ENCODE data around the gene VTI1A.

The VTI1A gene

DNA sequence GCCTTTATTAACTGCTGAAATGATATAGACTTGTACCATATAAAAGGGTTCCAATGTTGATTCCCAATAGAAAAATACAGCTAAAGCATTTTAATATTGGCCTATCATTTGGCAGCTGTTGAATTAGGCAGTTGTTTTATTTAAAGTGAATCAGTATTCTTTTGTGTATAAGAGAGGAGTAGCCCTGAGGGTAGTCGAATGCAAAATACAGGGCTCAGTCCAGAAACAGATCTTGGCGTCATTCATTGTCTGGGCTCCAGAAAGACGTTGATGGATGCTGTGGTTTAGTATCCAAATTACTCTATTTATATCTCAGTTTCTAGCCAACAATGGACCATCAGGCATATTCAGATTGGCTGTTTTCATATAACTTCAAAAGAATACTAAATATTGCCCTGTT is 193.6 kb downstream of the VTI1A start (continued):
- TF ChIP-seq, protein P1, sequence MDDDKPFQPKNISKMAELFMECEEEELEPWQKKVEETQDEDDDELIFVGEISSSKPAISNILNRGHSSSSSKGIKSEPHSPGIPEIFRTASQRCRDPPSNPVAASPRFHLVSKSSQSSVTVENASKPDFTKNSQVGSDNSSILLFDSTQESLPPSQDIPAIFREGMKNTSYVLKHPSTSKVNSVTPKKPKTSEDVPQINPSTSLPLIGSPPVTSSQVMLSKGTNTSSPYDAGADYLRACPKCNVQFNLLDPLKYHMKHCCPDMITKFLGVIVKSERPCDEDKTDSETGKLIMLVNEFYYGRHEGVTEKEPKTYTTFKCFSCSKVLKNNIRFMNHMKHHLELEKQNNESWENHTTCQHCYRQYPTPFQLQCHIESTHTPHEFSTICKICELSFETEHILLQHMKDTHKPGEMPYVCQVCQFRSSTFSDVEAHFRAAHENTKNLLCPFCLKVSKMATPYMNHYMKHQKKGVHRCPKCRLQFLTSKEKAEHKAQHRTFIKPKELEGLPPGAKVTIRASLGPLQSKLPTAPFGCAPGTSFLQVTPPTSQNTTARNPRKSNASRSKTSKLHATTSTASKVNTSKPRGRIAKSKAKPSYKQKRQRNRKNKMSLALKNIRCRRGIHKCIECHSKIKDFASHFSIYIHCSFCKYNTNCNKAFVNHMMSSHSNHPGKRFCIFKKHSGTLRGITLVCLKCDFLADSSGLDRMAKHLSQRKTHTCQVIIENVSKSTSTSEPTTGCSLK (tag by site-specific recombination; IDR thresholded peaks at IDR 0.05), result no peak
- TF ChIP-seq, protein P2, sequence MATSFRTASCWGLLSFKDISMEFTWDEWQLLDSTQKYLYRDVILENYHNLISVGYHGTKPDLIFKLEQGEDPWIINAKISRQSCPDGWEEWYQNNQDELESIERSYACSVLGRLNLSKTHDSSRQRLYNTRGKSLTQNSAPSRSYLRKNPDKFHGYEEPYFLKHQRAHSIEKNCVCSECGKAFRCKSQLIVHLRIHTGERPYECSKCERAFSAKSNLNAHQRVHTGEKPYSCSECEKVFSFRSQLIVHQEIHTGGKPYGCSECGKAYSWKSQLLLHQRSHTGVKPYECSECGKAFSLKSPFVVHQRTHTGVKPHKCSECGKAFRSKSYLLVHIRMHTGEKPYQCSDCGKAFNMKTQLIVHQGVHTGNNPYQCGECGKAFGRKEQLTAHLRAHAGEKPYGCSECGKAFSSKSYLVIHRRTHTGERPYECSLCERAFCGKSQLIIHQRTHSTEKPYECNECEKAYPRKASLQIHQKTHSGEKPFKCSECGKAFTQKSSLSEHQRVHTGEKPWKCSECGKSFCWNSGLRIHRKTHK (tag by site-specific recombination; IDR thresholded peaks at IDR 0.05), result no peak
- TF ChIP-seq, protein P3, sequence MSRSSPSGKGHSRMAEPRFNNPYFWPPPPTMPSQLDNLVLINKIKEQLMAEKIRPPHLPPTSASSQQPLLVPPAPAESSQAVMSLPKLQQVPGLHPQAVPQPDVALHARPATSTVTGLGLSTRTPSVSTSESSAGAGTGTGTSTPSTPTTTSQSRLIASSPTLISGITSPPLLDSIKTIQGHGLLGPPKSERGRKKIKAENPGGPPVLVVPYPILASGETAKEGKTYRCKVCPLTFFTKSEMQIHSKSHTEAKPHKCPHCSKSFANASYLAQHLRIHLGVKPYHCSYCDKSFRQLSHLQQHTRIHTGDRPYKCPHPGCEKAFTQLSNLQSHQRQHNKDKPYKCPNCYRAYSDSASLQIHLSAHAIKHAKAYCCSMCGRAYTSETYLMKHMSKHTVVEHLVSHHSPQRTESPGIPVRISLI (tag by site-specific recombination; IDR thresholded peaks at IDR 0.05), result no peak
- TF ChIP-seq ZNF792 (tag by site-specific recombination; IDR thresholded peaks at IDR 0.05), result no peak

DNA sequence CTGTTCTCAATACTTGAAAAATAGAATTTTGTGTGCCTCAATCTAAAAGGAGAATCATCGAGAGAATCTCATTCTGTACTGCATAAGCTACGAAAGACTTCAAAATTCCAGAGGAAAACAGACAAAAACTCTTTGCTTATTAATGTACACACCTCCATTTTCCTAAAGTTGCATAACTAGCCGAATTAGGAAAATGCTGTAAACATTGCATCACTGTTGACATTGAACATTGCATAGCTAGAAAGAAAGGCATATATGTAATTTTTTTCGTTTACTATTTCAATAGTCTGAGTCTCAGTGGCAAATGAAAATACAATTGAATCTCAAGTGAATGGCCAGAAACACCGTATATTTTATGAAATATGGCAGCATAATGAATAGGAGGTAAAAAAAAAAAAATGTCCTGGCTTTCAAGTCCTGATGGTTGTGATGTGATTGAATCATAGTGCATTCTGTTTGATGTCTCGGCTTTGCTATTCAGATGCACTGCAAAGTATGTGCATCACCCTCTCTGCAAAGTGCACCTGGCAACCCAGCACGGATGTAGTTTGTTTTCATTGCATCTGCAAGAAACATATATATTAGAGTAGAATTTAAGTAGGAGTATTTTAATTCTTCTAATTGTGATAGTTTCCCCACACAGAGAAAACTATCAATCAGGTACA is 196.7 kb downstream of the VTI1A start:
- CTCF ChIA-PET, result no interaction called here
- no peak overlapping the region for H3K4me3 ChIP-seq (ENCODE audit: low read depth, low read length)
- H3K36me3 ChIP-seq (ENCODE audit: control insufficient read depth in 2 of 2, insufficient read depth in 1 of 2, low read length in 2 of 2), result no peaks in the 10 kb centered on the region
- H3K4me1 ChIP-seq (ENCODE audit: control insufficient read depth, insufficient read depth, low read length), result no peaks in the 10 kb centered on the region
- H3K27ac ChIP-seq (ENCODE audit: extremely low read depth, low read depth, low read length), result no peak overlapping the region
- POLR2A ChIA-PET, result interaction anchor here (0.7 kb wide), 1 partner anchor 271 kb away, joined by 3 read pairs; no protein-coding TSS in a partner anchor
- no peaks in the 10 kb centered on the region for H3K9me3 ChIP-seq (ENCODE audit: control insufficient read depth, insufficient read depth, low read depth, low read length)
- TF ChIP-seq ZNF658 (tag by site-specific recombination; IDR thresholded peaks at IDR 0.05), result no peak
- TF ChIP-seq ZNF121 (tag by site-specific recombination; IDR thresholded peaks at IDR 0.05), result no peak
- TF ChIP-seq ZBTB20 (tag by site-specific recombination; IDR thresholded peaks at IDR 0.05), result no peak

DNA sequence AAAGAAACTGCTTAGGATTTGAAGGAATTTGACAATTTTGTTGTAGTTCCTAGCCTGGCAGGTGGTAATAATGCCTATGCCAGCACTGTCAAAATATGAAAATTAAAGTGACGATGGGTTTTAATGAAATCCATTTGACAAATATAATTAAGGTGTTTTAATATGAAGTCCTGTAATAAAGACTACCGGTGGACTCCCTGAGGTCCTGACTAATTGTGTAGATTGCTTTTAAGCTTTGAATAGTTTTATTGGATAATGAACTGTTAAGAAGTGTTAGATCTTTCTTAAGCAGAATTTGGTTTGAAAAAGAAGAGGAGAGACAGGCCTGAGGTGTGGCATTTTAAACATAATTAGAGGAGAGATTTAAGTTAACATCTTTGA is 197.2 kb downstream of the VTI1A start:
- H3K9me3 ChIP-seq (ENCODE audit: control insufficient read depth, insufficient read depth, low read depth, low read length), result no peaks in the 10 kb centered on the region
- TF ChIP-seq REPIN1 (tag by site-specific recombination; IDR thresholded peaks at IDR 0.05; ENCODE audit: low read depth), result no peak
- TF ChIP-seq ZNF501 (tag by site-specific recombination; IDR thresholded peaks at IDR 0.05), result no peak
- TF ChIP-seq ZNF510 (tag by site-specific recombination; IDR thresholded peaks at IDR 0.05; ENCODE audit: insufficient replicate concordance), result no peak
- TF ChIP-seq, protein P4, sequence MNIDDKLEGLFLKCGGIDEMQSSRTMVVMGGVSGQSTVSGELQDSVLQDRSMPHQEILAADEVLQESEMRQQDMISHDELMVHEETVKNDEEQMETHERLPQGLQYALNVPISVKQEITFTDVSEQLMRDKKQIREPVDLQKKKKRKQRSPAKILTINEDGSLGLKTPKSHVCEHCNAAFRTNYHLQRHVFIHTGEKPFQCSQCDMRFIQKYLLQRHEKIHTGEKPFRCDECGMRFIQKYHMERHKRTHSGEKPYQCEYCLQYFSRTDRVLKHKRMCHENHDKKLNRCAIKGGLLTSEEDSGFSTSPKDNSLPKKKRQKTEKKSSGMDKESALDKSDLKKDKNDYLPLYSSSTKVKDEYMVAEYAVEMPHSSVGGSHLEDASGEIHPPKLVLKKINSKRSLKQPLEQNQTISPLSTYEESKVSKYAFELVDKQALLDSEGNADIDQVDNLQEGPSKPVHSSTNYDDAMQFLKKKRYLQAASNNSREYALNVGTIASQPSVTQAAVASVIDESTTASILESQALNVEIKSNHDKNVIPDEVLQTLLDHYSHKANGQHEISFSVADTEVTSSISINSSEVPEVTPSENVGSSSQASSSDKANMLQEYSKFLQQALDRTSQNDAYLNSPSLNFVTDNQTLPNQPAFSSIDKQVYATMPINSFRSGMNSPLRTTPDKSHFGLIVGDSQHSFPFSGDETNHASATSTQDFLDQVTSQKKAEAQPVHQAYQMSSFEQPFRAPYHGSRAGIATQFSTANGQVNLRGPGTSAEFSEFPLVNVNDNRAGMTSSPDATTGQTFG (tag by site-specific recombination; IDR thresholded peaks at IDR 0.05; ENCODE audit: borderline replicate concordance), result no peak
- TF ChIP-seq, protein P5, sequence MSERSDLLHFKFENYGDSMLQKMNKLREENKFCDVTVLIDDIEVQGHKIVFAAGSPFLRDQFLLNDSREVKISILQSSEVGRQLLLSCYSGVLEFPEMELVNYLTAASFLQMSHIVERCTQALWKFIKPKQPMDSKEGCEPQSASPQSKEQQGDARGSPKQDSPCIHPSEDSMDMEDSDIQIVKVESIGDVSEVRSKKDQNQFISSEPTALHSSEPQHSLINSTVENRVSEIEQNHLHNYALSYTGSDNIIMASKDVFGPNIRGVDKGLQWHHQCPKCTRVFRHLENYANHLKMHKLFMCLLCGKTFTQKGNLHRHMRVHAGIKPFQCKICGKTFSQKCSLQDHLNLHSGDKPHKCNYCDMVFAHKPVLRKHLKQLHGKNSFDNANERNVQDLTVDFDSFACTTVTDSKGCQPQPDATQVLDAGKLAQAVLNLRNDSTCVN (tag by site-specific recombination; optimal IDR thresholded peaks at IDR 0.05), result no peak
- TF ChIP-seq, protein P6, sequence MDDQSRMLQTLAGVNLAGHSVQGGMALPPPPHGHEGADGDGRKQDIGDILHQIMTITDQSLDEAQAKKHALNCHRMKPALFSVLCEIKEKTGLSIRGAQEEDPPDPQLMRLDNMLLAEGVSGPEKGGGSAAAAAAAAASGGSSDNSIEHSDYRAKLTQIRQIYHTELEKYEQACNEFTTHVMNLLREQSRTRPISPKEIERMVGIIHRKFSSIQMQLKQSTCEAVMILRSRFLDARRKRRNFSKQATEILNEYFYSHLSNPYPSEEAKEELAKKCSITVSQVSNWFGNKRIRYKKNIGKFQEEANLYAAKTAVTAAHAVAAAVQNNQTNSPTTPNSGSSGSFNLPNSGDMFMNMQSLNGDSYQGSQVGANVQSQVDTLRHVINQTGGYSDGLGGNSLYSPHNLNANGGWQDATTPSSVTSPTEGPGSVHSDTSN (CRISPR knock-in tag; IDR thresholded peaks at IDR 0.05), result no peak
- TF ChIP-seq OVOL3 (tag by site-specific recombination; IDR thresholded peaks at IDR 0.05), result no peak
- TF ChIP-seq SCRT2 (tag by site-specific recombination; IDR thresholded peaks at IDR 0.05), result no peak
- no peak for TF ChIP-seq OSR2 (tag by site-specific recombination; IDR thresholded peaks at IDR 0.05)
- TF ChIP-seq, protein P7, sequence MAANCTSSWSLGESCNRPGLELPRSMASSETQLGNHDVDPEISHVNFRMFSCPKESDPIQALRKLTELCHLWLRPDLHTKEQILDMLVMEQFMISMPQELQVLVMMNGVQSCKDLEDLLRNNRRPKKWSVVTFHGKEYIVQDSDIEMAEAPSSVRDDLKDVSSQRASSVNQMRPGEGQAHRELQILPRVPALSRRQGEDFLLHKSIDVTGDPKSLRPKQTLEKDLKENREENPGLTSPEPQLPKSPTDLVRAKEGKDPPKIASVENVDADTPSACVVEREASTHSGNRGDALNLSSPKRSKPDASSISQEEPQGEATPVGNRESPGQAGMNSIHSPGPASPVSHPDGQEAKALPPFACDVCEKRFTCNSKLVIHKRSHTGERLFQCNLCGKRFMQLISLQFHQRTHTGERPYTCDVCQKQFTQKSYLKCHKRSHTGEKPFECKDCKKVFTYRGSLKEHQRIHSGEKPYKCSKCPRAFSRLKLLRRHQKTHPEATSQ (tag by site-specific recombination; IDR thresholded peaks at IDR 0.05), result no peak
- no peak for TF ChIP-seq RBAK (tag by site-specific recombination; IDR thresholded peaks at IDR 0.05)
- no peak for TF ChIP-seq ZBTB21 (tag by site-specific recombination; IDR thresholded peaks at IDR 0.05)
- no peak for TF ChIP-seq ZNF223 (tag by site-specific recombination; IDR thresholded peaks at IDR 0.05)

More for the DNA sequence above, 197.2 kb downstream of the VTI1A start:
- POLR2A ChIA-PET, result no interaction called here
- Histone ChIP-seq H3K4me3 (ENCODE audit: low read depth, low read length) (no peak overlapping the region), H3K36me3 (ENCODE audit: control insufficient read depth in 2 of 2, insufficient read depth in 1 of 2, low read length in 2 of 2) (no peaks in the 10 kb centered on the region), H3K27ac (ENCODE audit: extremely low read depth, low read depth, low read length) (no peak overlapping the region), H3K4me1 (ENCODE audit: control insufficient read depth, insufficient read depth, low read length) (0 out of 2 replicates have a peak, but pooled peaks cover 2% of the 10 kb centered on the region)
- CTCF ChIA-PET, result interaction anchor here (0.5 kb wide), 1 partner anchor 10 kb away, joined by 4 read pairs; no protein-coding TSS in a partner anchor
